GM12873 (cell line): ENCODE results near the gene EFR3B.

Experiments used
- TF ChIP-seq, protein P1 (sequence below): IDR thresholded peaks from 2 replicates; pipeline ENCODE4 v1.5.1; 2012; ENCODE audit warnings: low read depth, mild to moderate bottlenecking, moderate library complexity, low read length, control low read depth; ENCODE audit not compliant: insufficient read depth; ENCODE audit errors: missing control alignments

EFR3B gene

GRCh38 chr2:25145803-25146202 is 103.9 kb downstream of the EFR3B start:
- TF ChIP-seq, protein P1, sequence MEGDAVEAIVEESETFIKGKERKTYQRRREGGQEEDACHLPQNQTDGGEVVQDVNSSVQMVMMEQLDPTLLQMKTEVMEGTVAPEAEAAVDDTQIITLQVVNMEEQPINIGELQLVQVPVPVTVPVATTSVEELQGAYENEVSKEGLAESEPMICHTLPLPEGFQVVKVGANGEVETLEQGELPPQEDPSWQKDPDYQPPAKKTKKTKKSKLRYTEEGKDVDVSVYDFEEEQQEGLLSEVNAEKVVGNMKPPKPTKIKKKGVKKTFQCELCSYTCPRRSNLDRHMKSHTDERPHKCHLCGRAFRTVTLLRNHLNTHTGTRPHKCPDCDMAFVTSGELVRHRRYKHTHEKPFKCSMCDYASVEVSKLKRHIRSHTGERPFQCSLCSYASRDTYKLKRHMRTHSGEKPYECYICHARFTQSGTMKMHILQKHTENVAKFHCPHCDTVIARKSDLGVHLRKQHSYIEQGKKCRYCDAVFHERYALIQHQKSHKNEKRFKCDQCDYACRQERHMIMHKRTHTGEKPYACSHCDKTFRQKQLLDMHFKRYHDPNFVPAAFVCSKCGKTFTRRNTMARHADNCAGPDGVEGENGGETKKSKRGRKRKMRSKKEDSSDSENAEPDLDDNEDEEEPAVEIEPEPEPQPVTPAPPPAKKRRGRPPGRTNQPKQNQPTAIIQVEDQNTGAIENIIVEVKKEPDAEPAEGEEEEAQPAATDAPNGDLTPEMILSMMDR, result no peak

DNA sequence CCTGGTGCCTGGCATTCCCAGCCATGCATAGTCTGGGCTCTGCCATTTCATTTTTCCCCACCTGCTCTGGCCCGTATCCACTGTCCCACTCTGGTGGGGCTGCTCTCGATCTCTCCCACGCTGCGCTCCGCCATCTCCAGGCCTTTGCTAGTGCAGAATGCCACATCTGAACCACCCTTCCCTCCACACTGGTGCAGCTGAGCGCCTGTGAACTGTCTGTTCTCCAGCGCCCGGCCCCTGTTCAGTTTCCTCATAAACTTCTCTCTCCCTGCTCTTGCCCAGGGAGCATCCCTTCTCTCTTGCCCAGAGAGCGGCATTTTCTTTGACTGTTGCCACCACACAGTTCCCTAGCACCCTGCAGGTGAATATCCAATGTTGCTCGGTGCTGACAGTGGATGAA is 105.0 kb downstream of the EFR3B start:
- TF ChIP-seq, protein P1, result no peak

DNA sequence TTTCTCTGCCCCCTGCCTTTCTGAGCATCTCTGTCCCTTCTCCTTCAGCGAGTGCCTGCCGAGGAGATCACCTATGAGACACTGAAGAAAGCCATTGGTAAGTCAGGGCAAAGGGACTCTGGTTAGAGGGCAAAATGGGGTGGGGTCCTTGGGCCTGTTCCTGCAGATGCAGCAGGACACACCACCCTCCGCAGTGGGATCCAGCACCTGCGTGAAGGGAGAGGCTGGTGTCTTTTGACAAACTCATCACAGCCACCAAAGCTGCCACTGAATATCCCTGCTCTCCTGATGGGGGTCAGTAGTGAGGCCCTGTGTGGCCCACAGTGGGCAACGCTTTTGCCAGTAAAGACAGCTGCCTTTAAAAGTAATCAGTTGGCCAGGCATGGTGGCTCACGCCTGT is 107.8 kb downstream of the EFR3B start:
- TF ChIP-seq, protein P1, result no peak

- TF ChIP-seq, protein P1, result no peak
Measured at GRCh38 chr2:25151718-25152117, 109.8 kb downstream of the EFR3B start.

GRCh38 chr2:25155401-25155800 is 113.5 kb downstream of the EFR3B start:
- TF ChIP-seq, protein P1, result no peak

- TF ChIP-seq, protein P1, result no peak
Measured at GRCh38 chr2:25158096-25158852, 116.4 kb downstream of the EFR3B start.

DNA sequence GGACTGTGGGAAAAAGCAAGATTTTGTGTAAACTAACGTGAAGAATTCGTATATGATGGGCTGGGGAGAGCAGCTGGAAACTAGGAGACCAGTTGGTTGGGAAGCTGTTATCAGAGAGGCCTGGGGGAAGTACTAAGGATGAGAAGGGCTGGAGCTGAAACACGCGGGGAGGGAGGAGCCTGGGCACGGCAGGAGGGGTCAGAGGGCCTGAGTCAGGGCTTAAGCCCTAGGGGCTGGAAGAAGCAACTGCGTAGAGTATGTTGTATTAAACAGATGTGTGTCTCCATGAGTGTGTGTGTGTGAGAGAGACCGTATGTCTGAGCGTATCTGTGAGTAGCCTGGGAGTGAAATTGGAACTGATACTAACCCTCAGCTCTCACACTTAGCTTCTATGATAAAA is 118.1 kb downstream of the EFR3B start:
- TF ChIP-seq, protein P1, result peak; percentile 13
